K562 (cell line): ENCODE measurements around the gene SDC3.

Experiments used
- ELF1 ChIP-seq: fragments of 200-800 bp; sonication (Bioruptor generic); IDR thresholded peaks from 2 replicates; pipeline ENCODE4 v1.6.1; 2016; ENCODE audit warnings: missing genetic modification characterization, missing compliant biosample characterization
- HINFP ChIP-seq: fragments of 450-650 bp; conservative IDR thresholded peaks from 2 replicates; pipeline ENCODE4 v1.6.1; 2016; ENCODE audit warnings: missing genetic modification characterization, low read depth, mild to moderate bottlenecking, control low read depth, missing compliant biosample characterization
- ZNF274 ChIP-seq: IDR thresholded peaks from 2 replicates; pipeline ENCODE4 v1.6.1; 2011; ENCODE audit warnings: low read depth, mild to moderate bottlenecking, low read length, moderate library complexity, borderline replicate concordance

- TF ChIP-seq ELF1 (tag), result no peak
- TF ChIP-seq HINFP (tag), result no peak
- TF ChIP-seq ZNF274, result no peak
These were observed 48.3 kb downstream of the SDC3 start for GRCh38 chr1:30860320-30860652.
